ENCODE measurements around the gene PTPRA. TPM values are rescaled to one million over a fixed set of nuclear protein-coding genes. Genes with fewer than 3 reads are reported as not detected.

Gene PTPRA
- total and polyA plus RNA-seq, 2 of the 13 experiments (the other 11 are each of a cell fraction or from before 2014, with no cell fraction given): 47.2 to 127 TPM

- TF ChIP-seq ATF6 (CRISPR knock-in tag; conservative IDR thresholded peaks at IDR 0.05) (no peak), HES4 (CRISPR knock-in tag; IDR thresholded peaks at IDR 0.05; ENCODE audit: borderline replicate concordance) (peak; percentile 41; the same call in 1 of the 2 replicates), CREB1 (IDR thresholded peaks at IDR 0.05) (no peak), CREB1 (CRISPR knock-in tag; IDR thresholded peaks at IDR 0.05) (no peak), NFYB (CRISPR knock-in tag; IDR thresholded peaks at IDR 0.05) (no peak), YY1 (IDR thresholded peaks at IDR 0.05; ENCODE audit: insufficient read depth, insufficient replicate concordance, low read depth, low read length) (peak; percentile 51), PRMT3 (CRISPR knock-in tag; IDR thresholded peaks at IDR 0.05; ENCODE audit: borderline replicate concordance, low read depth) (peak; percentile 92; the same call in 1 of the 2 replicates), ZNF230 (CRISPR knock-in tag; IDR thresholded peaks at IDR 0.05) (0 out of 2 replicates have a peak, but pooled peaks have one; percentile 13), SKI (IDR thresholded peaks at IDR 0.05; ENCODE audit: partially characterized antibody) (no peak)
Measured at GRCh38 chr20:2871661-2872458, 1.4 kb upstream of the PTPRA start (continued).

- CTCF ChIA-PET (ENCODE audit: low intra/inter-chr PET ratio, low total read pairs): no interaction called here
- H3K27ac ChIP-seq (ENCODE audit: extremely low read length, insufficient read depth, low read length): peak overlapping the region; percentile 37
- H3K4me2 ChIP-seq (ENCODE audit: low read depth, low read length): peak overlapping the region; percentile 96
- DNase-seq (ENCODE audit: low spot score) (peak; percentile 63), ATAC-seq (peak; percentile 65), FAIRE-seq (no peak)
- H3K9ac ChIP-seq (ENCODE audit: insufficient read depth, low read depth, low read length): peak overlapping the region; percentile 84
- H3K4me1 ChIP-seq (ENCODE audit: insufficient read depth, low read length): peaks cover 63% of the 10 kb centered on the region
- peak overlapping the region; percentile 77 to 98 (median 92) for H3K4me3 ChIP-seq (replicated peaks in 1 of 3; ENCODE audit: insufficient read depth in 1 of 3, low read depth in 2 of 3, low read length in 3 of 3)
- H3K9me3 ChIP-seq (ENCODE audit: low read length): no peaks in the 10 kb centered on the region
- intact Hi-C loops (cut with micrococcal nuclease; ENCODE audit: unreplicated experiment) (loop anchor here (10.0 kb wide), 1 partner anchor 72 kb away; no protein-coding TSS in a partner anchor), in situ Hi-C loops (cut with HindIII; ENCODE audit: extremely low pct_ligation_motif_present, low pct_unique_long_range_greater_than_20kb) (no loop called here)
- TSS peak; percentile 95 for BruUV-seq (replicated peaks)
- WGBS (ENCODE audit: low lambda C conversion rate): 1% methylated on average over 40 of the region's 49 CpGs
- H2AFZ ChIP-seq (ENCODE audit: low read length): peak overlapping the region; percentile 86
- peaks cover 0 to 3% of the 10 kb centered on the region in 2 experiments; a peak in 1 of 5 replicates for H3K36me3 ChIP-seq (replicated peaks in 1 of 2; ENCODE audit: control insufficient read depth in 1 of 2, insufficient read depth in 2 of 2, low read length in 2 of 2)
- peaks cover 39% of the 10 kb centered on the region for H3K79me2 ChIP-seq (ENCODE audit: insufficient read depth, low read length)
- H3K27me3 ChIP-seq (ENCODE audit: control insufficient read depth in 1 of 2, insufficient read depth in 2 of 2, low read length in 2 of 2): peaks cover 0 to 18% of the 10 kb centered on the region in 2 experiments; a peak in 3 of 5 replicates
- POLR2A ChIA-PET: interaction anchor here (0.6 to 2.0 kb wide), 13 partner anchors 9 to 350 kb away, joined by 3 to 11 read pairs (median 3); partner anchors contain the start of genes NOP56, PCED1A and VPS16
- H4K20me1 ChIP-seq (ENCODE audit: insufficient read depth, low read length): no peaks in the 10 kb centered on the region
- TF ChIP-seq BCLAF1 (IDR thresholded peaks at IDR 0.05): no peak
- TF ChIP-seq ZBTB2 (CRISPR knock-in tag; IDR thresholded peaks at IDR 0.05; ENCODE audit: low read depth): no peak
Measured at GRCh38 chr20:2872459-2873009, 747 bp upstream of the PTPRA start.
